Heart left ventricle (tissue), 13 donors: ENCODE results near the gene FERMT3.

Experiments
- CTCF ChIP-seq, 12 donors: fragments of 200-600 bp; sonication (generic) in 4 of 12; IDR thresholded peaks; one replicate each; pipeline versions ENCODE4 v1.5.0 to v1.8.0; 2018 to 2022; ENCODE audit warnings: antibody characterized with exemption in 12 of 12, mild to moderate bottlenecking in 5 of 12
- POLR2A ChIP-seq, 2 donors: fragments of 450-650 bp; IDR thresholded peaks; one replicate each; pipeline ENCODE4 v1.6.1; 2017; ENCODE audit warnings: antibody characterized with exemption in 2 of 2, mild to moderate bottlenecking in 2 of 2, moderate library complexity in 2 of 2
- donor health status: ischemic (EF 13 %, LVEDD 7.1; RV severe dilation, severe dysfunction).
- donor health status: DM: no; HTN: yes; CAD: no.
- donor health status: DM: no; HTN: no; CAD: no.
- donor health status: ischemic (EF 25% LVEDD 6.9; RV normal size, moderate dysfunction).
- donor health status: ischemic (EF 25% LVEDD 5.7; RV mildly dilated, moderate dysfunction).
- donor health status: ischemic (EF 35%, LVEDD 5.7; RV mildly dilated, moderate dysfunction).
- donor health status: nonischemic (EF 11% LVEDD 7.7; RV severe dilation, severe dysfunction).
- donor health status: DM: yes; HTN: yes; CAD: no.
- donor health status: PGD.
- donor health status: ischemic (EF 29% LVEDD 5.4; RV normal size, mild dysfunction).
- donor health status: nonischemic (EF 23%, LVEDD 6.1; RV moderate dilation, normal function).

GRCh38 chr11:64220271-64220670 lies 13.8 kb downstream of the FERMT3 start:
- TF ChIP-seq CTCF (IDR thresholded peaks at IDR 0.05) (no peak), POLR2A (IDR thresholded peaks at IDR 0.05) (no peak)
